HCT116 (cell line): Measurements from ENCODE around the gene OTUD4. TPM values are rescaled to one million over a fixed set of nuclear protein-coding genes. Genes with fewer than 3 reads are reported as not detected.

Source experiments
- ATAC-seq: fragments of 200-7000 bp; cut with Tn5 transposase; 2 replicates; pipeline ENCODE4 v1.9.1; 2020; ENCODE audit warnings: mild to moderate bottlenecking, moderate library complexity
- BruUV-seq: library from RNA; stranded (reverse); fragments of 400-500 nt; replicated peaks from 2 replicates; lab custom pipeline; 2021; lab: Mats Ljungman, UMichigan
- CTCF ChIA-PET: fragments of 300-600 bp; sonication (Branson Sonifier 250); formaldehyde crosslinking; loops from one replicate; lab custom pipeline; 2021; ENCODE audit warnings: antibody characterized with exemption; lab: Charles Lee
- POLR2A ChIA-PET: fragments of 300-600, 350-600 bp; sonication (Branson Sonifier 250); formaldehyde crosslinking; loops from one replicate; lab custom pipeline; 2021; ENCODE audit warnings: antibody characterized with exemption; lab: Charles Lee
- RAD21 ChIA-PET, 2 experiments: fragments of 300-600 bp; sonication (Branson Sonifier 250); formaldehyde crosslinking; loops; one replicate each; lab custom pipeline; 2023; ENCODE audit warnings: low total read pairs in 2 of 2; ENCODE audit not compliant: uncharacterized antibody in 2 of 2, unreplicated experiment in 2 of 2, low non-redundant PET in 1 of 2; lab: Charles Lee
- DNase-seq: peaks from one replicate; pipeline ENCODE4 v3.0.0-alpha.2; 2010; ENCODE audit warnings: low read depth, low spot score
- H2AFZ ChIP-seq: fragments of 200-600 bp; shearing (Covaris generic), sonication (generic); 2 replicates; pipeline ENCODE4 v1.6.1; 2017; ENCODE audit warnings: low read depth, mixed run types, mixed read lengths, antibody characterized with exemption, low read length; ENCODE audit not compliant: poor library complexity, severe bottlenecking
- H3K27ac ChIP-seq: 2 replicates; pipeline ENCODE4 v1.5.1; 2012; ENCODE audit warnings: low read depth, low read length
- H3K27me3 ChIP-seq: fragments of 200-600 bp; sonication (generic); 2 replicates; pipeline ENCODE4 v1.6.1; 2016; ENCODE audit warnings: mixed run types, low read length, mixed read lengths; ENCODE audit not compliant: insufficient read depth
- H3K36me3 ChIP-seq, 2 experiments: fragments of 200-500 bp in 1 of 2; fragments of 200-600 bp in 1 of 2; sonication (Bioruptor generic) in 1 of 2; sonication (generic) in 1 of 2; 2 replicates each; pipeline versions ENCODE4 v1.5.1 to v1.6.1; 2014 to 2016; ENCODE audit warnings: low read length in 2 of 2, inconsistent platforms in 1 of 2, mixed read lengths in 1 of 2, mixed run types in 1 of 2; ENCODE audit not compliant: insufficient read depth in 2 of 2, control insufficient read depth in 1 of 2
- H3K4me1 ChIP-seq, 2 experiments: fragments of 200-600 bp in 1 of 2; sonication (generic) in 1 of 2; 2 replicates each; pipeline versions ENCODE4 v1.5.1 to v1.6.1; 2012 to 2017; ENCODE audit warnings: low read length in 2 of 2, inconsistent platforms in 1 of 2, mild to moderate bottlenecking in 1 of 2, mixed read lengths in 1 of 2, mixed run types in 1 of 2, moderate library complexity in 1 of 2; ENCODE audit not compliant: insufficient read depth in 2 of 2, control insufficient read depth in 1 of 2
- H3K4me2 ChIP-seq: fragments of 200-600 bp; sonication (generic); 2 replicates; pipeline ENCODE4 v1.6.1; 2017; ENCODE audit warnings: mixed run types, low read length, mixed read lengths
- H3K4me3 ChIP-seq, 2 experiments: fragments of 200-600 bp in 1 of 2; sonication (generic) in 1 of 2; replicated peaks in 1 of 2; 2 replicates each; pipeline ENCODE4 v1.5.1; 2011 to 2016; ENCODE audit warnings: low read length in 2 of 2, control low read depth in 1 of 2, low read depth in 1 of 2, mild to moderate bottlenecking in 1 of 2, mixed read lengths in 1 of 2, mixed run types in 1 of 2
- H3K79me2 ChIP-seq: fragments of 200-600 bp; sonication (generic); 2 replicates; pipeline ENCODE4 v1.6.1; 2017; ENCODE audit warnings: mild to moderate bottlenecking, mixed run types, low read length, moderate library complexity, mixed read lengths; ENCODE audit not compliant: insufficient read depth
- H3K9ac ChIP-seq: fragments of 200-600 bp; sonication (generic); 2 replicates; pipeline ENCODE4 v1.6.1; 2016; ENCODE audit warnings: low read length, mixed read lengths
- H3K9me2 ChIP-seq: fragments of 200-600 bp; sonication (generic), shearing (Covaris generic); 2 replicates; pipeline ENCODE4 v1.6.1; 2017; ENCODE audit warnings: mixed run types, mild to moderate bottlenecking, moderate library complexity; ENCODE audit not compliant: insufficient read depth
- H3K9me3 ChIP-seq, 2 experiments: fragments of 200-500 bp in 1 of 2; fragments of 200-600 bp in 1 of 2; sonication (Bioruptor generic) in 1 of 2; sonication (generic) in 1 of 2; 2 replicates each; pipeline ENCODE4 v1.6.1; 2014 to 2017; ENCODE audit warnings: low read length in 2 of 2, mixed read lengths in 2 of 2, inconsistent platforms in 1 of 2, low read depth in 1 of 2, mild to moderate bottlenecking in 1 of 2, mixed run types in 1 of 2, moderate library complexity in 1 of 2; ENCODE audit not compliant: control insufficient read depth in 1 of 2, insufficient read depth in 1 of 2
- H4K20me1 ChIP-seq: fragments of 200-600 bp; sonication (generic), shearing (Covaris generic); 2 replicates; pipeline ENCODE4 v1.6.1; 2017; ENCODE audit warnings: mixed run types, mild to moderate bottlenecking, moderate library complexity; ENCODE audit not compliant: insufficient read depth
- CBX3 ChIP-seq: IDR thresholded peaks from 2 replicates; pipeline ENCODE4 v1.6.1; 2012; ENCODE audit warnings: low read depth
- SRF ChIP-seq: IDR thresholded peaks from 2 replicates; pipeline ENCODE4 v1.6.1; 2012; ENCODE audit warnings: low read depth
- TCF7L2 ChIP-seq: IDR thresholded peaks from 2 replicates; pipeline ENCODE4 v1.7.0; 2011; ENCODE audit warnings: borderline replicate concordance, inconsistent platforms; ENCODE audit not compliant: insufficient read depth, insufficient read length; ENCODE audit errors: extremely low read depth
- intact Hi-C: fragments of 100-400 bp; cut with micrococcal nuclease; formaldehyde crosslinking; loops from 2 replicates; pipeline ENCODE4 v1.10.0; 2022
- total RNA-seq: library from RNA; stranded (reverse); gene quantifications from one replicate; pipeline ENCODE4 v1.2.1, GENCODE V29; 2021; ENCODE audit not compliant: unreplicated experiment
- TF ChIP-seq, protein P1 (sequence below): IDR thresholded peaks from 2 replicates; pipeline ENCODE4 v1.6.1; 2011; ENCODE audit warnings: mild to moderate bottlenecking, low read length, moderate library complexity; ENCODE audit not compliant: insufficient replicate concordance; ENCODE audit errors: extremely low read depth

OTUD4 gene
- total RNA-seq, 1 experiment from 2014 or later: 37.2 TPM

DNA sequence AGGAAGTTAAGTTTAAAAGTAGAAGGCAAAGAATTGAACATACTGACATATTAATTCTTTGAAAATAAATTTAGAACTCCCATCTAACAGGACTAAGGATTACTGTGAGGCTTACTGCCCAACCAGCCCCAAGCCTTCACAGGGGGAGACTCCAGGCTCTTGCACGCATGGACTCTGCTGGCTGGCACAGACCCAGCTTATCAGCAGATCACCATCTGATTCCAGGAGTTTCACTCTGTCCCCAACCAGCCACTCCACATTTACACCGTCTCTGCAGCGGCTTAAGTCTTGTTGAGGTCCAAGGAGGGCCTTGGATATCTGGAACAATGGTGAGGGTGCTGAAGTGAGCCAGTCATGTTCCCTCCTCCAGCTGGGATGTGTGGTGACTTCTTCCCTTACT lies 16.4 kb upstream of the OTUD4 start (continued):
- TF ChIP-seq, protein P1, sequence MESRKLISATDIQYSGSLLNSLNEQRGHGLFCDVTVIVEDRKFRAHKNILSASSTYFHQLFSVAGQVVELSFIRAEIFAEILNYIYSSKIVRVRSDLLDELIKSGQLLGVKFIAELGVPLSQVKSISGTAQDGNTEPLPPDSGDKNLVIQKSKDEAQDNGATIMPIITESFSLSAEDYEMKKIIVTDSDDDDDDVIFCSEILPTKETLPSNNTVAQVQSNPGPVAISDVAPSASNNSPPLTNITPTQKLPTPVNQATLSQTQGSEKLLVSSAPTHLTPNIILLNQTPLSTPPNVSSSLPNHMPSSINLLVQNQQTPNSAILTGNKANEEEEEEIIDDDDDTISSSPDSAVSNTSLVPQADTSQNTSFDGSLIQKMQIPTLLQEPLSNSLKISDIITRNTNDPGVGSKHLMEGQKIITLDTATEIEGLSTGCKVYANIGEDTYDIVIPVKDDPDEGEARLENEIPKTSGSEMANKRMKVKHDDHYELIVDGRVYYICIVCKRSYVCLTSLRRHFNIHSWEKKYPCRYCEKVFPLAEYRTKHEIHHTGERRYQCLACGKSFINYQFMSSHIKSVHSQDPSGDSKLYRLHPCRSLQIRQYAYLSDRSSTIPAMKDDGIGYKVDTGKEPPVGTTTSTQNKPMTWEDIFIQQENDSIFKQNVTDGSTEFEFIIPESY: no peak

DNA sequence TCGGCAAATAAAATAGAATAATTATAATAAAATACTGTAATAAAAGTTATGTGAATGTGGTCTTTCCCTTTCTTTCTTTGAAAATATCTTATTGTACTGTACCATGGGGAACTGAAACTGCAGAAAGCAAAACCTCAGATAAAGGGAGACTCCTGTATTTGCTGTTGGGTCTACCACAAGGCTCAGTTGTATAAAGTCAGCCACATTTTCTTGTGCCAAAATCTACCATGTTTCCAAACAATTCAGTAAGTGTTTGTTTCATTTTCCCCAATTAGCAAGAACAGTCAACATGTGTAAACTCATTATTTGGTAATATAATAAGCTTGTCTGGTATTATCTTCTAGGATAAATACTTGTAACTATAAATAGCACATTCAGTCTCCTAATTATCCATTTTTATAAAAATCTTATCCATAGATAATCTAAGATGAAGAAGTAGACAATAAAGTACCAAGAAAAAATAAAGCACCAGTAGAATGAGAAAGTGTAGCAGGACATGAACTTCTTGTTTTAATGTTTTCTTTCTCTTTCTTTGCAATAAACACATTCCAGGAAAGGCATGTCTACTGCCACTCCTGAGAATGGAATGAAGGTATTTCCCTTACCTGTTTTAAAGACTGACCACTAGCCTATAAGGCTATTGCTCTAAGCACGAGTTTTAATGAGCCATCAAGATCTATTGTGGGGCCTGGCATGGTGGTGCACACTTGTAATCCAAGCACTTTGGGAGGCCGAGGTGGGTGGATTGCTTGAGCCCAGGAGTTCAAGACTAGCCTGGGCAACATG lies 15.0 kb upstream of the OTUD4 start:
- no peaks in the 10 kb centered on the region for H3K79me2 ChIP-seq
- peak overlapping the region in 1 of 2 experiments; percentile 11; a peak in 1 of 4 replicates for H3K4me3 ChIP-seq
- H3K4me1 ChIP-seq: peaks cover 4 to 8% of the 10 kb centered on the region in 2 experiments; a peak in 3 of 4 replicates
- TF ChIP-seq TCF7L2 (no peak), SRF (no peak), CBX3 (0 out of 2 replicates have a peak, but pooled peaks have one; percentile 26)
- H3K27ac ChIP-seq: no peak overlapping the region; the same call in 1 of the 2 replicates
- BruUV-seq: no TSS peak
- DNase-seq (peak; percentile 10), ATAC-seq (peak; percentile 74)
- ChIA-PET CTCF (no interaction called here), RAD21 (no interaction called here), POLR2A (no interaction called here)
- H3K9ac ChIP-seq: no peak overlapping the region
- no peaks in the 10 kb centered on the region for H4K20me1 ChIP-seq
- H3K36me3 ChIP-seq: no peaks in the 10 kb centered on the region
- H3K27me3 ChIP-seq: no peaks in the 10 kb centered on the region
- no peaks in the 10 kb centered on the region for H3K9me3 ChIP-seq
- intact Hi-C loops: no loop called here
- H3K4me2 ChIP-seq: peak overlapping the region; percentile 62
- H3K9me2 ChIP-seq: no peaks in the 10 kb centered on the region
- H2AFZ ChIP-seq: peak overlapping the region; percentile 72
